Activated T-helper 17 cell treated with anti-CD3 and anti-CD28 coated beads, Interleukin-2, amount 50 U/mL, for 72 hours (primary cell): ENCODE results near the gene PDGFA. TPM values are rescaled to one million over a fixed set of nuclear protein-coding genes. Genes with fewer than 3 reads are reported as not detected.

ENCODE experiments used
- ATAC-seq: fragments of 150-1000 bp; cut with Tn5 transposase; replicated peaks from 2 replicates; pipeline ENCODE4 v1.10.0; 2021; ENCODE audit warnings: mild to moderate bottlenecking, moderate library complexity
- H3K27ac Mint-ChIP-seq: one replicate; pipeline ENCODE4 v1.8.0; 2022; ENCODE audit warnings: mixed read lengths
- H3K27me3 Mint-ChIP-seq: one replicate; pipeline ENCODE4 v1.8.0; 2022; ENCODE audit warnings: mixed read lengths
- H3K36me3 Mint-ChIP-seq: one replicate; pipeline ENCODE4 v1.8.0; 2022; ENCODE audit warnings: low read depth, mild to moderate bottlenecking, mixed read lengths
- H3K4me1 Mint-ChIP-seq: one replicate; pipeline ENCODE4 v1.8.0; 2022; ENCODE audit warnings: mixed read lengths
- H3K4me3 Mint-ChIP-seq: one replicate; pipeline ENCODE4 v1.8.0; 2022; ENCODE audit warnings: mild to moderate bottlenecking, mixed read lengths
- H3K9me3 Mint-ChIP-seq: one replicate; pipeline ENCODE4 v1.8.0; 2022; ENCODE audit warnings: mixed read lengths
- total RNA-seq, 2 donors: library from RNA; stranded (reverse); gene quantifications; one replicate each; pipeline ENCODE4 v1.2.3, GENCODE V29; 2022

PDGFA gene
- total RNA-seq, 2 donors from 2014 or later = 11.9 to 28.1 TPM

- Mint-ChIP-seq H3K27ac (no peak overlapping the region), H3K9me3 (no peaks in the 10 kb centered on the region), H3K4me3 (no peak overlapping the region), H3K36me3 (peaks cover 60% of the 10 kb centered on the region), H3K4me1 (peaks cover 8% of the 10 kb centered on the region), H3K27me3 (no peaks in the 10 kb centered on the region)
- no peak for ATAC-seq
These were observed 8.8 kb downstream of the PDGFA start for GRCh38 chr7:510782-511281.

DNA sequence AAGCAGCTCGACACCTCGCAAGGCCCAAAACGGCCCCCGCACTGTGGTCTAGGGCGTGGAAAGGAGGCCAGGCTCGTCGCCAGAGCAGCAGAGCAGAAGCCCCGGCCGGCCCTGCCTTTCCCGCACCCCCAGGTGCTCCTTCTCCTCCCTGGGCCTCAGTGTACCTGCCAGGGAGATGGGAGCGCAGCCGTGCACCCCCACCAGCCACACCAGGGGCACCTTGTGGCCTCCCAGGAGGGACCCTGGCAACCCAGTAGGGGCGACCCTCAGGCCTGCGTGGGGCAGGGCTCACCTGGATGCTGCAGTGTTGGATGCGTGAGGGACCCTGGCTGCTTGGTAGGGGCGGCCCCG is 9.5 kb downstream of the PDGFA start:
- no peak overlapping the region for H3K27ac Mint-ChIP-seq
- ATAC-seq = no peak
- peaks cover 60% of the 10 kb centered on the region for H3K36me3 Mint-ChIP-seq
- peaks cover 11% of the 10 kb centered on the region for H3K4me1 Mint-ChIP-seq
- no peaks in the 10 kb centered on the region for H3K27me3 Mint-ChIP-seq
- H3K4me3 Mint-ChIP-seq = no peak overlapping the region
- H3K9me3 Mint-ChIP-seq = no peaks in the 10 kb centered on the region

- Mint-ChIP-seq H3K27ac (no peak overlapping the region), H3K4me3 (no peak overlapping the region), H3K9me3 (no peaks in the 10 kb centered on the region), H3K27me3 (no peaks in the 10 kb centered on the region), H3K4me1 (peaks cover 12% of the 10 kb centered on the region), H3K36me3 (peaks cover 57% of the 10 kb centered on the region)
- no peak for ATAC-seq
These were observed 10.1 kb downstream of the PDGFA start for GRCh38 chr7:509426-510130.

- Mint-ChIP-seq H3K9me3 (no peaks in the 10 kb centered on the region), H3K27me3 (no peaks in the 10 kb centered on the region)
- no peak for ATAC-seq
These were observed 11.0 kb downstream of the PDGFA start for GRCh38 chr7:508461-509170.

GRCh38 chr7:507623-508300 is 11.9 kb downstream of the PDGFA start:
- Mint-ChIP-seq H3K27me3 (no peaks in the 10 kb centered on the region), H3K4me1 (peaks cover 5% of the 10 kb centered on the region), H3K36me3 (peaks cover 48% of the 10 kb centered on the region), H3K4me3 (no peak overlapping the region), H3K27ac (no peak overlapping the region), H3K9me3 (no peaks in the 10 kb centered on the region)
- no peak for ATAC-seq

More at GRCh38 chr7:508461-509170, 11.0 kb downstream of the PDGFA start:
- Mint-ChIP-seq H3K4me1 (peaks cover 7% of the 10 kb centered on the region), H3K27ac (no peak overlapping the region), H3K4me3 (no peak overlapping the region), H3K36me3 (peaks cover 48% of the 10 kb centered on the region)

GRCh38 chr7:506921-507622 is 12.6 kb downstream of the PDGFA start:
- Mint-ChIP-seq H3K9me3 (no peaks in the 10 kb centered on the region), H3K4me1 (peaks cover 5% of the 10 kb centered on the region), H3K27ac (no peak overlapping the region), H3K36me3 (peaks cover 49% of the 10 kb centered on the region), H3K4me3 (no peak overlapping the region), H3K27me3 (no peaks in the 10 kb centered on the region)
- no peak for ATAC-seq

GRCh38 chr7:506391-506831 is 13.2 kb downstream of the PDGFA start:
- no peaks in the 10 kb centered on the region for H3K27me3 Mint-ChIP-seq

GRCh38 chr7:505171-505570 is 14.5 kb downstream of the PDGFA start:
- H3K4me3 Mint-ChIP-seq = no peak overlapping the region
- ATAC-seq = no peak
- H3K27me3 Mint-ChIP-seq = no peaks in the 10 kb centered on the region
- no peaks in the 10 kb centered on the region for H3K9me3 Mint-ChIP-seq
- peaks cover 65% of the 10 kb centered on the region for H3K36me3 Mint-ChIP-seq
- peaks cover 5% of the 10 kb centered on the region for H3K4me1 Mint-ChIP-seq
- no peak overlapping the region for H3K27ac Mint-ChIP-seq

More at GRCh38 chr7:506391-506831, 13.2 kb downstream of the PDGFA start:
- peaks cover 52% of the 10 kb centered on the region for H3K36me3 Mint-ChIP-seq
- no peak for ATAC-seq
- no peak overlapping the region for H3K27ac Mint-ChIP-seq
- no peaks in the 10 kb centered on the region for H3K9me3 Mint-ChIP-seq
- peaks cover 5% of the 10 kb centered on the region for H3K4me1 Mint-ChIP-seq
- H3K4me3 Mint-ChIP-seq = no peak overlapping the region

DNA sequence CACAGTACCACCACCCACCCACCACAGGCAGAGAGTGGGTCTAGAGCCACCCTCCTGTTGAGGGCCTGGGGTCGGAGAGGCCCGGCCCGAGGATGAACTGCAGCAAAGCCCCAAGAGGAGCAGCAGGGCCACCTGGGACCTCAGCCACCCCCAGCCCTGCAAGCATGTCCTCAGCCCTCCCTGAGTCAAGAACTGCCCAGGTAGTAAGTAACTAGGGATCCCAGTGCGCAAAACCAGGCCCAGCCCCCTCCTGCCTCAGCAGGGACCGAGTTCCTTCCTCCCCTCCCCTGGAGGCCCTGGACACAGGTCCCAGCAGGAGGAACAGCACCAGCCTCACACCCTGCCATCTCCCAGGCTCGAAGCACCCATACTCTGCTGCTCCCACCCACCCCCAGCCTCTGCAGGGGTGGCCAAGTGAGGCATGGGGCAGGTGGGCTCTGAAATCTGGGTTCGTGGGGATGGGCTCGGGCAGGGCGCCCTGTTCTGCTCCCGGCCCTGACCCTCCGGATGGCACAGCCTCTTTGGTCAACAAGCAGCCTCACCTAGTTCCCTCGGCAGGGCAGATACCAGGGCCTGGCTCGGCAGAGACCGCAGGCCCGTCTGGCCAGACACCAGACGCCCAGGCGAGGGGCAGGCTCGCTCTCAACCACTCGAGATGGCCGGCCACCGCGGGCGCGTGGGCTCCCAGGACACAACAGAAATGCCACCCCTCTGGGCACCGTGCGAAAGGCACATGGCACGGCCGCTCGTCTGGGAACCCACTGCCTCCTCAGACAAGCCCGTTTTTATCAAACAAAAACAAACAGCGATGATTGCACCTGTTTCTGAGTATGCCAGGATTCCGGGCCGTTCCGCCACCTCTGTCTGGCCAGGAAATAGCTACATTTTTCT is 15.2 kb downstream of the PDGFA start:
- no peak for ATAC-seq
- peaks cover 66% of the 10 kb centered on the region for H3K36me3 Mint-ChIP-seq
- H3K27ac Mint-ChIP-seq = no peak overlapping the region
- peaks cover 5% of the 10 kb centered on the region for H3K4me1 Mint-ChIP-seq
- H3K4me3 Mint-ChIP-seq = no peak overlapping the region
- H3K9me3 Mint-ChIP-seq = no peaks in the 10 kb centered on the region
- no peaks in the 10 kb centered on the region for H3K27me3 Mint-ChIP-seq

GRCh38 chr7:503575-504111 is 16.0 kb downstream of the PDGFA start:
- Mint-ChIP-seq H3K4me1 (peaks cover 5% of the 10 kb centered on the region), H3K9me3 (no peaks in the 10 kb centered on the region), H3K36me3 (peaks cover 69% of the 10 kb centered on the region), H3K27ac (no peak overlapping the region), H3K4me3 (no peak overlapping the region), H3K27me3 (no peaks in the 10 kb centered on the region)
- ATAC-seq = no peak

- Mint-ChIP-seq H3K9me3 (no peaks in the 10 kb centered on the region), H3K36me3 (peaks cover 73% of the 10 kb centered on the region), H3K27me3 (no peaks in the 10 kb centered on the region), H3K4me1 (peaks cover 5% of the 10 kb centered on the region), H3K27ac (no peak overlapping the region), H3K4me3 (no peak overlapping the region)
- ATAC-seq = no peak
These were observed 17.4 kb downstream of the PDGFA start for GRCh38 chr7:502296-502695.

DNA sequence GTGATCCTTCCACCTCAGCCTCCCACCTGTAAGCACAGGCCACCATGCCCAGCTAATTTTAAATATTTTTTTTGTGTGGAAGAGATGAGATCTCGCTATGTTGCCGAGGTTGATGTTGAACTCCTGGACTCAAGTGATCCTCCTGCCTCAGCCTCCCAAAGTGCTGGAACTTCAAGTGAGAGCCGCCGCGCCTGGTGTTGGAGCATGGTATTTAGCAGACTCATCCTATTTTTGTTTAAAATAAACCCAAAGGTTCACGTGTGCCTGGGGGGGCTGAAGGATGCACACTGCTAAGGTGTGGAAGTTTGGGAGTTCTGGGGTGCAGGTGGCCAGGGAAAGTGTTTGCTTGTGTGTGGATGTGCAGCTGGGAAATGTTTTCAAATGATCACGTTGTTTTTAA is 18.1 kb downstream of the PDGFA start:
- ATAC-seq = no peak
- H3K4me3 Mint-ChIP-seq = no peak overlapping the region
- H3K9me3 Mint-ChIP-seq = no peaks in the 10 kb centered on the region

More for the DNA sequence above, 18.1 kb downstream of the PDGFA start:
- peaks cover 74% of the 10 kb centered on the region for H3K36me3 Mint-ChIP-seq
- no peaks in the 10 kb centered on the region for H3K27me3 Mint-ChIP-seq
- no peak overlapping the region for H3K27ac Mint-ChIP-seq
- H3K4me1 Mint-ChIP-seq = peaks cover 5% of the 10 kb centered on the region
